A673 (cell line): ENCODE measurements around the gene CKAP4. TPM values are rescaled to one million over a fixed set of nuclear protein-coding genes. Genes with fewer than 3 reads are reported as not detected.

Source experiments
- BruUV-seq: library from RNA; stranded (reverse); fragments of 400-500 nt; replicated peaks from 2 replicates; lab custom pipeline; 2021; lab: Mats Ljungman, UMichigan
- CTCF ChIA-PET: fragments of 300-600 bp; sonication (Branson Sonifier 250); formaldehyde crosslinking; loops from one replicate; lab custom pipeline; 2022; ENCODE audit warnings: antibody characterized with exemption; lab: Charles Lee
- POLR2A ChIA-PET: fragments of 300-600 bp; sonication (Branson Sonifier 250); formaldehyde crosslinking; loops from one replicate; lab custom pipeline; 2022; ENCODE audit warnings: antibody characterized with exemption; ENCODE audit not compliant: low non-redundant PET; lab: Charles Lee
- DNase-seq: peaks from one replicate; pipeline ENCODE4 v3.0.0-alpha.2; 2015; ENCODE audit warnings: low spot score
- H3K27ac ChIP-seq: fragments of 200-600 bp; sonication (generic); 2 replicates; pipeline ENCODE4 v1.5.1; 2016; ENCODE audit warnings: mixed run types, low read depth, mild to moderate bottlenecking, mixed read lengths, antibody characterized with exemption, low read length; ENCODE audit not compliant: poor library complexity, severe bottlenecking
- H3K27me3 ChIP-seq: fragments of 200-600 bp; sonication (generic); replicated peaks from 2 replicates; pipeline ENCODE4 v1.6.1; 2017; ENCODE audit warnings: mixed run types, low read depth, mild to moderate bottlenecking, mixed read lengths, antibody characterized with exemption, low read length; ENCODE audit not compliant: insufficient read depth, poor library complexity
- H3K36me3 ChIP-seq: fragments of 200-600 bp; sonication (generic); 2 replicates; pipeline ENCODE4 v1.6.1; 2016; ENCODE audit warnings: mixed run types, mild to moderate bottlenecking, mixed read lengths, antibody characterized with exemption, low read length; ENCODE audit not compliant: insufficient read depth, poor library complexity, severe bottlenecking
- H3K4me1 ChIP-seq: fragments of 200-600 bp; sonication (generic); 2 replicates; pipeline ENCODE4 v1.6.1; 2017; ENCODE audit warnings: mixed run types, mild to moderate bottlenecking, mixed read lengths, antibody characterized with exemption, low read length; ENCODE audit not compliant: insufficient read depth, poor library complexity, severe bottlenecking
- H3K4me3 ChIP-seq: fragments of 200-600 bp; sonication (generic); 2 replicates; pipeline ENCODE4 v1.5.1; 2016; ENCODE audit warnings: low read depth, mixed run types, mild to moderate bottlenecking, mixed read lengths, low read length; ENCODE audit not compliant: poor library complexity, severe bottlenecking
- H3K9me3 ChIP-seq: fragments of 200-600 bp; sonication (generic); 2 replicates; pipeline ENCODE4 v1.6.1; 2016; ENCODE audit warnings: mixed run types, low read depth, mild to moderate bottlenecking, mixed read lengths, antibody characterized with exemption, low read length; ENCODE audit not compliant: poor library complexity, severe bottlenecking
- EZH2 ChIP-seq: fragments of 200-600 bp; sonication (generic); IDR thresholded peaks from 2 replicates; pipeline ENCODE4 v1.6.1; 2017; ENCODE audit warnings: borderline replicate concordance, low read depth, mild to moderate bottlenecking, mixed read lengths, antibody characterized with exemption, low read length; ENCODE audit not compliant: poor library complexity, severe bottlenecking
- intact Hi-C: fragments of 100-400 bp; cut with micrococcal nuclease; formaldehyde crosslinking; loops from one replicate; pipeline ENCODE4 v1.10.0; 2022; ENCODE audit not compliant: unreplicated experiment
- total RNA-seq: library from RNA; stranded (reverse); gene quantifications from 2 replicates; pipeline ENCODE4 v1.2.3, GENCODE V29; 2021
- TF ChIP-seq, protein P1 (sequence below): fragments of 300-800, 200-600 bp; sonication (generic); conservative IDR thresholded peaks from 2 replicates; pipeline ENCODE4 v1.5.1; 2017; ENCODE audit warnings: low read depth, mild to moderate bottlenecking, antibody characterized with exemption, low read length, moderate library complexity, mixed read lengths

Gene CKAP4
- total RNA-seq, 1 experiment from 2014 or later = 81.8 TPM

DNA sequence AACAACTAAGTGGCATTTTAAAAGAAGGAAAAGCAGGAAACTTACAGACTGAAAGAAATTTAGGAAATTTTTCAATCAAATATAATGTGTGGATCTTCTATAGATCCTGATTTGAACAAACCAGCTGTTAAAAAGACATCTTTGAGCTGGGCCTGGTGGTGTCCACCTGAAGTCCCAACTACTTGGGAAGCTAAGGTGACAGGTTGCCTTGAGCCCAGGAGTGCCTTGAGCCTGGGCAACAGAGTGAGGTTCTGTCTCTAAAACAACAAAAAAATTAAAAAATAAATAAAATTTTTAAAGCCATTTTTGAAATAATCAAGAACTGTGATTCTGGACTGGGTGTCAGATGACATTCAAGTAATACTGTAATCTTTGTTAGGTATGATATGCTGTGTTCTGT lies 7.0 kb downstream of the CKAP4 start:
- no peaks in the 10 kb centered on the region for H3K9me3 ChIP-seq
- no TSS peak for BruUV-seq
- H3K36me3 ChIP-seq = peaks cover 31% of the 10 kb centered on the region
- no peak overlapping the region for H3K4me3 ChIP-seq
- DNase-seq = no peak
- intact Hi-C loops = no loop called here
- no peak for TF ChIP-seq EZH2
- TF ChIP-seq, protein P1, sequence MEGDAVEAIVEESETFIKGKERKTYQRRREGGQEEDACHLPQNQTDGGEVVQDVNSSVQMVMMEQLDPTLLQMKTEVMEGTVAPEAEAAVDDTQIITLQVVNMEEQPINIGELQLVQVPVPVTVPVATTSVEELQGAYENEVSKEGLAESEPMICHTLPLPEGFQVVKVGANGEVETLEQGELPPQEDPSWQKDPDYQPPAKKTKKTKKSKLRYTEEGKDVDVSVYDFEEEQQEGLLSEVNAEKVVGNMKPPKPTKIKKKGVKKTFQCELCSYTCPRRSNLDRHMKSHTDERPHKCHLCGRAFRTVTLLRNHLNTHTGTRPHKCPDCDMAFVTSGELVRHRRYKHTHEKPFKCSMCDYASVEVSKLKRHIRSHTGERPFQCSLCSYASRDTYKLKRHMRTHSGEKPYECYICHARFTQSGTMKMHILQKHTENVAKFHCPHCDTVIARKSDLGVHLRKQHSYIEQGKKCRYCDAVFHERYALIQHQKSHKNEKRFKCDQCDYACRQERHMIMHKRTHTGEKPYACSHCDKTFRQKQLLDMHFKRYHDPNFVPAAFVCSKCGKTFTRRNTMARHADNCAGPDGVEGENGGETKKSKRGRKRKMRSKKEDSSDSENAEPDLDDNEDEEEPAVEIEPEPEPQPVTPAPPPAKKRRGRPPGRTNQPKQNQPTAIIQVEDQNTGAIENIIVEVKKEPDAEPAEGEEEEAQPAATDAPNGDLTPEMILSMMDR = no peak
- H3K4me1 ChIP-seq = peaks cover 12% of the 10 kb centered on the region
- no peak overlapping the region for H3K27ac ChIP-seq
- POLR2A ChIA-PET = no interaction called here
- CTCF ChIA-PET = no interaction called here
- no peaks in the 10 kb centered on the region for H3K27me3 ChIP-seq

DNA sequence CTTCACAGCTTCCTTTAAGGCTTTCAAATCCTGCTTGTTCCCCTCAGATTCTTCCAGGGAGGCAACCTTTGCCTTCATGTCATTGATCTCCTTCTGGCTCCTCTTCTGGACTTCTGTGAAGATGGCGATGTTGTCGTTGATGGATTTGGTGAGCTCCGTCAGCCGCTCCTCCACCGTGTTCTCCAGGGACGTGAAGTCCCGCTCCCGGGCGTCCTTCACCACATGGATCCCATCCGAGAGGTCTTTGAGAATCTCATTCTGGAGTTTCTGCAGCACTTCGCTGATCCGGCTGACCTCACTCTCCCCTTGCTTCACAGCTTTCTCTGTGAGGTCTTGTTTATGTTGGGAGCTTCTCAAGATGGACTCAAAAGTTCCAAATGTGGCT lies 7.9 kb downstream of the CKAP4 start:
- H3K27me3 ChIP-seq = no peaks in the 10 kb centered on the region
- CTCF ChIA-PET = no interaction called here
- no peak for DNase-seq
- H3K9me3 ChIP-seq = no peaks in the 10 kb centered on the region
- peaks cover 31% of the 10 kb centered on the region for H3K36me3 ChIP-seq
- intact Hi-C loops = no loop called here
- peaks cover 4% of the 10 kb centered on the region for H3K4me1 ChIP-seq
- H3K27ac ChIP-seq = no peak overlapping the region
- POLR2A ChIA-PET = no interaction called here
- BruUV-seq = no TSS peak
- H3K4me3 ChIP-seq = no peak overlapping the region
- no peak for TF ChIP-seq EZH2
- TF ChIP-seq, protein P1 = no peak

DNA sequence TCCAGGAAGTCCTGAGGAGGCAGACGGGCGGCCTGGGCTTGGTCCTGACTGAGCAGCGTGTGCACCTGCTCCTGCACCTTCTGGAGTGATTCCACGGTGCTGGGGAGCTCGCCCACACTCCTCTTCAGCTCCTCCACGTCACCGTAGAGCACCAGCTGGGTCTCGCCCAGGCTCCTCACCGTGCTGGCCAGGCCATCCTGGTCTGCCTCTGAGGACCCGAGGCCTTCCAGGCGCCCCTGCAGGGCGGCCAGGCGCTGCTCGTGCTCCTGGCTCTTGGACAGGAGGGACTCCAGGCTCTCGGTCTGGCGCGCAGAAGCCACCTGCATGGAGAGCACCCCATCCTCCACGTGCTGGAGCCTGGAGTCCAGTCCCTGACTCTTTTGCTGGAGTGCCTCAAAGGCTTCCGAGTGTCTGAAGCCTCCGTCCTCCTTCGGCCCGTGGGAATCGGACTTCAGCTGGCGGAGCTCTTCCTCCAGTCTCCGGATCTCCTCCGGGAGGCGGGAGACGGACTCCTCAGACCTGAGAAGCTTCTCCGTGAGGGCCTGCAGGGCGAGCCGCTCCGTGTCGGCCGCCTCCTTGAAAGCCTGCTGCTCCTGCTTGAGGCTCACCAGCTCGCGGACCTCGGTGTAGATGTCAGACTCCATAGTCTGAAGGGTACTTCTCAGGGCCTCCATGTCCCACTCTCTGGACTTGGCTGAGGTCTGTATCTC lies 8.4 kb downstream of the CKAP4 start:
- ChIA-PET POLR2A (no interaction called here), CTCF (no interaction called here)
- intact Hi-C loops = no loop called here
- H3K4me1 ChIP-seq = no peaks in the 10 kb centered on the region
- peaks cover 31% of the 10 kb centered on the region for H3K36me3 ChIP-seq
- H3K27ac ChIP-seq = no peak overlapping the region
- DNase-seq = no peak
- H3K27me3 ChIP-seq = no peaks in the 10 kb centered on the region
- H3K4me3 ChIP-seq = no peak overlapping the region
- TF ChIP-seq, protein P1 = no peak
- TF ChIP-seq EZH2 = no peak
- H3K9me3 ChIP-seq = no peaks in the 10 kb centered on the region
- BruUV-seq = no TSS peak
